Islet precursor cell (in vitro differentiated cells): ENCODE measurements around the gene IL23R.
"Not testable (repeated sequence)": the region's sequence is repeated elsewhere in the genome, so short reads cannot be mapped to it uniquely, and the experiment has no call there.

Source experiments
- DNase-seq: peaks from one replicate; pipeline ENCODE4 v3.0.0-alpha.2; 2018

The IL23R gene

DNA sequence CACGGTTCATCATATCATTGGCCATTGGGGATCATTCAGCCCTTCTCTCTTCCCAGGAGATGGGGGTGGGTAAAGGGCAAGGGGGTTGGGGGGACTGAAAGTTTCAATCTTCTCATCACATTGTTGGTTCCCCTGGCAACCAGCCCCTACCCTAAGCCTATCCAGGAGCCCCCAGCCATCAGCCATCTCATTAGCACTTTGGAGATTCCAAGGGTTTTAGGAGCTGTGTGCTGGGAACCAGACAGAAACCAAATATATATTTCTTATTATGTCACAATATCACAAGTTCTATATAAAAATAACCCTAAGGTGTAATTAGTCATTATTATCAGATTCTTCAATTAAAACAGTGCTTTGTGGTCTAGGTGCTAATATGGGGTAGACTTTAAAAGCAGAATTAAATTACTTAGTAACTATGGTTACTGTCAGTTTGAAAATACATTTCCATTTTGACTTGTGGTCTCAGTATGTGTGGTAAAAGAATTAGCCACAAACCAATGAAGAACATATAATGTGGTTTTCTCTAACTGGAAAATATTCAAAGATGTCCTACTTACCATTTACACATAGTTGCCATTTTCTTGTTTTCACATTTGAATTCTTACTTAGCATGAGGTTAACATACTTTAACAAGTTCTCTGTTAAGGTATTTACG is 28.1 kb downstream of the IL23R start:
- no peak for DNase-seq

DNA sequence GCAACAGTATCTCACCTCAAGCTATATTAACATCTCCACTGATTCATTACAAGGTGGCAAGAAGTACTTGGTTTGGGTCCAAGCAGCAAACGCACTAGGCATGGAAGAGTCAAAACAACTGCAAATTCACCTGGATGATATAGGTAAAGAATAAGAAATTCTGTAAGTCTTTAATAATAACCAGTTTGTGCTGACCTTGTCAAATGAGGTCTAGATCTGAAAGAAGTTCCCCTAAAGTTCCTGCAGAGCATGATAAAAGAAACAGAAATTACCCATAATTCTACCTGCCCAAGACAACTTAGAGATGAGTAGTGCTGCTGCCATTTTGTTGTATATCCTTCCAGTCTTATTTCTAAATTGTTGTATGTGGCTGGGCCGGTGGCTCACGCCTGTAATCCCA is 34.5 kb downstream of the IL23R start:
- DNase-seq: no peak

DNA sequence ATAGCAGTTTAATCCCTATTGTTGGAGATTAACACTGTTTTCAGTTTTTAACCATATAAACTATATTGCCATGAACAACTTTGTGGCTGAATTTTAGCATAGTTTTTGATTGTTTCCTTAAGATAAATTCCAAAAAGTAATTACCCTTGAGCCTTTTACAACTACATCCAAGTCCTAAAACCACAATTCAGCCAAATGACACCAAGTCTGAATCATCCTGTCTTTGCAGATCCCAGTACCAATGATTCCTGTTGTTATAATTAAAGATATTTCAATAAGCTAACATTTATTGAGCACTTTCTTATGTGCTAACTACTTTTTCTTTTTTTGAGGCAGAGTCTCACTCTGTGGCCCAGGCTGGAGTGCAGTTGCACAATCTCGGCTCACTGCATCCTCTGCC is 35.6 kb downstream of the IL23R start:
- DNase-seq: no peak

DNA sequence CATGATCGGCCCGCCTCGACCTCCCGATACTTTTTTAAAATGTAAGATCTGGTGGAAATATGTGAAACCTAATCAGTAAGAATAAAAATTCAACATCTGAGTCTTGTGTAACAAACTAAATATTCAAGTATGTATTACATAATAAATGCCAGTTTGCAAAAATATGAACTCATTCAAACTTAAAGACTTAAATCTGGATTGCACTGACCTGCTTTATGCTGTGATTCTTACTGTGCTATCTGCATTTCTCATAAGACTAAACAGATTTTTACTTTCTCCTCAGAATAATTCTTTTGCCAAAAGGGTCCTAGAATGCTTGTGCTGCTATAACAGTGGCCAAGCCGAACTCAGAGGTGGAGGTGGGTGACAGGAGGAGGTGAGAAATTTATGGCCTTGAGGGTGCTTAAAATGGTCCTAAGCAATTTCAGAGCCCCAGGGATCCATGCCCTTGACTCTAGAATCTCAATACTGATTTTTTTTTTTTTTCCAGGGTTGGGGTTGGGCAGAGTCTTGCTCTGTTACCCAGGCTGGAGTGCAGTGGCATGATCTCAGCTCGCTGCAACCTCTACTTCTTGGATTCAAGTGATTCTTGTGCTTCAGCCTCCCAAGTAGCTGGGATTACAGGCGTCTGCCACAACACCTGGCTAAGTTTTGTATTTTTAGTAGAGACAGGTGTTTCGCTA is 38.2 kb downstream of the IL23R start:
- no peak for DNase-seq

DNA sequence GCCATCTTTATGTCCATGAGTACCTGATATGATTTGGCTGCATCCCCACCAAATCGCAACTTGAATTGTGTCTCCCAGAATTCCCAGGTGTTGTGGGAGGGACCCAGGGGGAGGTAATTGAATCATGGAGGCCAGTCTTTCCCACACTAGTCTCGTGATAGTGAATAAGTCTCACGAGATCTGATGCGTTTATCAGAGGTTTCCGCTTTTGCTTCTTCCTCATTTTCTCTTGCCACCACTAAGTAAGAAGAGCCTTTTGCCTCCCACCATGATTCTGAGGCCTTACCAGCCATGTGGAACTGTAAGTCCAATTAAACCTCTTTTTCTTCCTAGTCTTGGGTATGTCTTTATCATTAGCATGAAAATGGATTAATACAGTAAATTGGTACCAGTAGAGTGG is 41.1 kb downstream of the IL23R start:
- DNase-seq: not testable (repeated sequence)

DNA sequence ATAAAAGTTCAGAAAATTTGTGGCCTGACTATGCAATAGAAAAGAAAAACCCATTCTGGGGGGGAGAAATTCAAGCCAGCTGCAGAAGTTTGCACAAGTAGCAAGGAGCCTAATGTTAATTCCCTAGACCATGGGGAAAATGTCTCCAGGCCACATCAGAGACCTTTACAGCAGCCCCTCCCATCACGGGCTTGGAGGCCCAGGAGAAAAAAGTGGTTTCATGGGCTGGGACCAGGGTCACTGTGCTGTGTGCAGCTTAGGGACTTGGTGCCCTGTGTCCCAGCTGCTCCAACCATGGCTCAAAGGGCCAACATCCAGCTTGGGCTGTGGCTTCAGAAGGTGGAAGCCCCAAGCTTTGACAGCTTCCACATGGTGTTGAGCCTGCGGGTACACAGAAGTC is 42.0 kb downstream of the IL23R start:
- DNase-seq: no peak

DNA sequence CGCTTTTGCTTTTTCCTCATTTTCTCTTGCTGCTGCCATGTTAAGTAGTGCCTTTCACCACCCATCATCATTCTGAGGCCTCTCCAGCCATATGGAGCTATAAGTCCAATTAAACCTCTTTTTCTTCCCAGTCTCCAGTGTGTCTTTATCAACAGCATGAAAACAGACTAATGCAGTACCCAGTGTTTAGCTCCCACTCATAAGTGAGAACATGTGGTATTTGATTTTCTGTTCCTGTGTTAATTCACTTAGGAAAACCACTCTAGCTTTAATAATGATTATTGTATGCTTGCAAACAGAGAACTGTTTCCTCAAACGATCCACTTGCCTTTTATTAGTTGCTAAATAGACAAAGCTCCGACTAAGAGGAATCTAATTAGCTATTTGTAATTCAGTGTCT is 43.3 kb downstream of the IL23R start:
- DNase-seq: no peak

DNA sequence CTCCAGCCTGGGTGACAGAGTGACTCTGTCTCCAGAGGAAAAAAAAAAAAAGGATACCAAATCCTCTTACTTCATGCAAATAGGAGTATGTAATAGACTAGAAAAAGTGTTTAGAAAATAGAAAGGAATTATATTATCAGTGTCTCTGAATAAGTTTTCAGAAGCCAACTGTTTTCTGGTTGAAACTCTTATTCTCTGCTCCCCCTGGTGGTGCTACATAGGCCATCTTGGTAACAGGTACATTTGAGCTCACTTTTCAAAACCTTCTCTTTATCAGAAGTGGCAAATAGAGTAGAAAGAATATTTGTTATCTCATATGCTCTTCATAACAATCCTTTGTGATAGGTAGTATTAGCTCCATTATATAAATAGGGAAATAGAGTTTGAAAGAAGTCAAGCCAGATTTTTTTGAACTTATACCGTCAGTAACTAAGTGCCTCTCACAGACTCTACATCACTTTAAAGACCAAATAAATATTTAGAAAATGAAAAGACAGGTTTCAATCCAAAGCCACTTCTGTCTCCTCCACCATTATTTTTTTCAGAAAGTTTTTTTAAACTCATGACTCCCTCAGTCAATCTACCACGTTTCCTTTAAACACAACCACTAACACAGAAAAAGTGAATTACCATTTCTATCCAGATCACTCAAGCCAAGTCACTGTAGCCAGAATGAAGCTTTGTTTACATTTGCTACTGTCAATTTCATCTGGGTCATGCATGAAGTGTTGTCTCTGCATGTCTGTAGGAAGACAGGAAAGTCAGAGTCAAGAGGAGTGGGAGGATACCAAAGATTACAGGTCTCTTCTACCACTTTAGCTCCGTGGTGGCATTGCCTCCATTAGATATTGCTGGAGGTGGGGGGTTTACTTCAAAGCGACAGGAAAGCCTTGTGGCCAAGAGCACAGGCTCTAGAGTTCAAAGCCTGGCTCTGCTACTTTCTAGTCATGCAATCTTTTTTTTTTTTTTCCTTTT is 45.6 kb downstream of the IL23R start:
- DNase-seq: no peak

DNA sequence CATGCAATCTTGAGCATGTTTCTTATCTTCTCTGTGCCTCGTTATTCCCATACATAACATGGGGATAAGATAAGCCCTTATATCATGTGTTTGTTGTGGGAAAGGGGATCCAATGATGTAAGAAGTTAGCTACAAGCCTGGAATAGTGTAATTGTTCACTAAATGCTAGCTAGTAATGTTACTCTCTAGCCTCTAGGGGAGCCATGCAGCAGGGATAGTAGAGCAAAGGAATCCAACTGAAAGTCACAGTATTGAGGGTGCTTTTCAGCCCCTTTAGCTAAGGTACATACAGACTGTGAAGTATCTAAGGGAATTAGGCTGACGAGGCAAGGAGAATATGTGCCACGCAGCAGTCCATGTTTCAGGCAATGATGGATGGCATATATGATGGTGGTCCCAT is 46.9 kb downstream of the IL23R start:
- DNase-seq: no peak

DNA sequence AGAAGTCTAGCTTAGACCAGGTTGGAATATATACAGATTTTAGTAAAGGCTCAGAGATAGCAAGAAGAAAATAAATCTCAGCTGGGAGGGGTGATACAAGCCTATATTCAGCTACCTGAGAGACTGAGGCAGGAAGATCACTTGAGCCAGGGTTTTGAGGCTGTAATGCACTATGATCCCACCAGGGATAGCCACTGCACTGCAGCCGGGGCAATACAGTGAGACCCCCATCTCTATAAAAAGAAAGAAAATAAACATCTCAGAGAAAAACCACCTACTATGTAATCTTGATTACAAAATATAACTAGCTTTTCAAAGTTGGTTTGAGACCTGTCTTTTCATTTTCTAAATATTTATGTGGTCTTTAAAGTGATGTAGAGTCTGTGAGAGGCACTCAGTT is 47.7 kb downstream of the IL23R start:
- no peak for DNase-seq

DNA sequence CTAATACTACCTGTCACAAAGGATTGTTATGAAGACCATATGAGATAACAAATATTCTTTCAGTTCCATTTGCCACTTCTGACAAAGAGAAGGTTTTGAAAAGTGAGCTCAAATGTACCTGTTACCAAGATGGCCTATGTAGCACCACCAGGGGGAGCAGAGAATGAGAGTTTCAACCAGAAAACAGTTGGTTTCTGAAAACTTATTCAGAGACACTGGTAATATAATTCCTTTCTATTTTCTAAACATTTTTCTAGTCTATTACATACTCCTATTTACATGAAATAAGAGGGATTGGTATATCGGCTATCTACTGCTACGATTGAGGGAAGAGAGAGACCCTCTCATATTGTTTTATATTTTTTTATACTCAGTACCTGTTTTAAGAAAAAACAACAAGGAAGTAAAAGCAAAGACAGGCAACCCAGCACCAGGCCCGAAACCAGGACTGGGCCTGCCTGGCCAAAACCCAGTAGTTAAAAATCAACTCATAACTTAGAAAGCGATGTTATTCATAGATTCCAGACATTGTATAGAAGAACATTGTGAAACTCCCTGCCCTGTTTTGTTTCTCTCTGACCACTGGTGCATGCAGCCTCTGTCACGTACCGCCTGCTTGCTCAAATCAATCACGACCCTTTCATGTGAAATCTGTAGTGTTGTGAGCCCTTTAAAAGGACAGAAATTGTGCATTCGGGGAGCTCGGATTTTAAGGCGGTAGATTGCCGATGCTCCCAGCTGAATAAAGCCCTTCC is 48.3 kb downstream of the IL23R start:
- no peak for DNase-seq

DNA sequence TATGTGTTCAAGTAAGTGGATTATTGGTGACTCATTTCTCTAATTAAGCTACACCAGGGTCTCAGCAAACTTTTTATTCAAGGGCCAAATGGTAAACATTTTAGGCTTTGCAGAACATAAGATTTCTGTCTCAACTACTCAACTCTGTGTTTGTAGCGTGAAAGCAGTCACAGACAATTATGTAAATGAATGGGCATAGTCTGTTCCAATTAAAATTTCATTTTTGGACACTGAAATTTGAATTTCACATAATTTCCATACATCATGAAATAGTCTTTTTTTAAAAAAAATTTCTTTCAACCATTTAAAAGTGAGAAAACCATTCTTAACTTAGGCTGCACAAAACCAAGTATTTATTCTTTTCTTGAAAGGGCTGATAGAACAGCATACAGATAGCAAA is 50.1 kb downstream of the IL23R start:
- DNase-seq: no peak

DNA sequence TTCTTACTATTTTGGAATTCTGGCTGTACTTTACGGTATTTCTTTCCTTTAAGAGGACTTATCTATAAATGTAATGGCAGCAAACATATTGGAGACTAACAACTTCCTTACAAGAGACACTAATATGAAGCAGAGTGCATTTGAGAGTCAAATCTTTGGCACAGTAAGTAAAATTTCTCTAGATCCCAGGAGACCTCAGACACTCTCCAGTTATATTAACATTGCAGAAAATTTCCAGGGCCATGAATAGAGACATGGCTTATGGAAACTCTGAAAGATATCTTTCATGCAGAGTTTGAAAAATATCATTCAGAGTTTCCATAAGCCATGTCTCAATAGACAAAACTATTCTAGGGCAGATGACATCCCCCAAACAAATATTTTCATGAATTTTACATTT is 51.2 kb downstream of the IL23R start:
- no peak for DNase-seq

DNA sequence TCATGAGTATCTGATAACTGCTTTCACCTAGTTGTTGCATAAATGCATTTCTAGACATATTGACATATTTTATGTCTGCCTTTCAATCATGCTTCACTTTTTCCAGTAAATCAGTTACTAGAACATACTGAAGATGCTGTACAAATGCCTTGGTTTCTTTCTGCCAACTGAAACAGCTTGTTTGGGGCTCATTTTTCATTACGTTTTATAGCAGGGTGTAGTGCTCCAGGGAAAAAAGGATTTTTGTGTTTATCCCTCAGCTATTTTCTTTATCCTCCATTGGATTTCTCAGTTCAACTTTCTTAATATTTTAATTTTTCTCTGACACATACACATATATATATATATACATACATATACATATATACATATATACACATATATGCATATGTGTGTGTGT is 51.7 kb downstream of the IL23R start:
- no peak for DNase-seq

DNA sequence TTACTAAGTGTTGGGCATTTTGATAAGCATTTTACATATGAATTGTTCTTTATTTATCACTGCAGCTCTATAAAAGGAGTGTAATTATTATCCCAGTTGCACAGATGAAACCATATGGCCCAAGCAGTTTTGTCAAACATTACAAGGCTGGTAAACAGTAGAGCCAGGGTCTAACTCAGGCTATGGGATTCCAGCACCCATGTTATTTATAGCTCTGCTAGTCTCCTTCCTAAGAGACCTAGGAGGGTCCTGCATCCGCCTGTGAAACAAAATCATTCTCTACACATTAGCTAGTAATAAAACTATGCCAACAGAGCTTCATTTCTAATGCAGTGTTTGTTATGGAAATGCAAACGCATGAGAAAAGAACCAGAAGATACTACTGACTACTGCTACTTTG is 58.6 kb downstream of the IL23R start:
- no peak for DNase-seq

DNA sequence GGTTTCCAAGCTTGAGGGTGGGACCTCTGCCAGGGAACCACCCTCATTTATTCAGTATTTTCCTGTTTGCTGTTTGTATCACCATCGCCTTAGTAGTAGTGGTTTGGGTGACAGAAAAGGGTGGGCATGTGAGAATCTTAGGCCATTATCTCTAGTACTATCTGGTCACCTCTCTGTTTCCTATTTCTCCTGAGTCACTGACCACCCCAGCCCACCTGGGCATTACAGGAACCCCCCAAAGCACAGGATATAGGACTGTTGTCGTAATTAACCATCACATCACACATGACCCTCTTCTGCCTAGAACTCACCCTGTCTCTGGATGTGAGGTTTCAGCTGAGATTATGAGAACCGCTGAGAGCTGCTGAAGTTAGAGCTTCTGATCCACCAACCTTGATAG is 60.4 kb downstream of the IL23R start:
- no peak for DNase-seq

DNA sequence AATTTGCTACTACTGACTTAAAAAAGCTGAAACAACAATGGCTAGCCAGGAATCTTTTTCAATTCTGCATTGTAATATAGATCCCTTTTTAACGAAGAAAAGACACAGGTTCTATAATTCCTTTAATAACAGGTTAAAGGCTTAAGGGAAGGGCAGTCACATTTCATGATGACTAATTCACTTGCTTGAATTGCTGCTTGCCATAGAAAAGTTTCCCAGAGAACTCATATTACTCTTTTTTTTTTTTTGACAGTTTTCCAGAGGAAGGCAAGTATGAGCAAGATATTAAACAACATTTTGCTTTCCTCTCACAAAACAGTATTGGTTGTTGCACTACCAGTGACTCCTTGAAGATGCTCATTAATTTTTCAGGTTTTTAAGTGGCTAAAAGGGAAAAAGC is 60.9 kb downstream of the IL23R start:
- no peak for DNase-seq

DNA sequence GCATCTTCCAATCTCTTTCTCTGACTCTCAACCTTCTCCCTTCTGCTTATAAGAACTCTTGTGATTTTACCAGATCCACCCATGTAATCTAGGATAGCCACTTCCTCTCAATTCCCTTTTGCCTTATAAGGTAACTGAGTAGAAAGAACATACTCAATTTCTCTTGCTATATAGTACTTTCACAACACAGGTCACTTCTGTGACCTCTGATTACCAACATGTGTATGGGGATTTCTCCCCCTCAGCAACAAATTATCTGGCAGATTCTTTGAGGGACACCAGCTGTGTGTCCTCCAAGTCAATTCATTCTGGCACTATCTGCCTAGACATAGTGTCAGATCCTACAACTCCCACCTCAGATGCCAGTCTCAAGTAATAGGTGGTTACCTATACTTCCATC is 62.5 kb downstream of the IL23R start:
- DNase-seq: no peak

DNA sequence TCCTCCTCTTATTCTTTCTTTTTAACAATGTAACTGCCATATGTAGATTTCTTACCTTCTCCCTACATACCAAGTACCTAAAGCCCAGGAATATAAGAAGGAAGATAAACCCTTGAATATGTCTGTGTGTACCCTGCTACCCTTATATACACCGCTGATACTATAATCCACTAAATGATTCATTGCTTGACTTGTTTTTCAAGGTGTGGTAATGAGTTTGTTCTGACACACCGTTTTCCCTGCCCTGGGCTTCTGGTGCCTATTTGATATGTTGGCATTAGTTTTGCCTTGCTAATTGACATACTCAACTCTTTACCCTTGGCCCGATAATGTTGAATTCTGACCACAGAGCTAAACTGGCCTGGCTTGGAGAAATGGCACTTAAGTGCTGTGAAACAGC is 64.3 kb downstream of the IL23R start:
- DNase-seq: no peak

DNA sequence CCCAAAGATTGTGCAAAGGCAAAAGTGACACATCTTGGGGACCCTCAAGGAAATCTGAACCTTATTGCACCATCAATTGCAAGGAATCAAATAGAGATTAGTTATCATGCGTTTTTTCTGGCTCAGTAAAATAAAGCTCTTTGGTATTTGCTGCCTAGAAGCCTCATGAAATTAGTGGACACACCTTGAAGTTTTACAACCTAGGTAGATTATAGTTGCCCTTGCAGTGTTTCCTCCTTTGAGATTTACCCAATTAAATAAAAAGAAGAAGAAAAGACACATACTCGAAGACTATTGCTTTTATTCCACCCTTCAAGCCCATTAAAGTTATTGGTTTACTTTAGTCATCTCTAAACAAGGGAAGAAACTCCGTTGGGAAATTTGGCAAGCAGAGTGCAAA is 70.0 kb downstream of the IL23R start:
- DNase-seq: no peak

DNA sequence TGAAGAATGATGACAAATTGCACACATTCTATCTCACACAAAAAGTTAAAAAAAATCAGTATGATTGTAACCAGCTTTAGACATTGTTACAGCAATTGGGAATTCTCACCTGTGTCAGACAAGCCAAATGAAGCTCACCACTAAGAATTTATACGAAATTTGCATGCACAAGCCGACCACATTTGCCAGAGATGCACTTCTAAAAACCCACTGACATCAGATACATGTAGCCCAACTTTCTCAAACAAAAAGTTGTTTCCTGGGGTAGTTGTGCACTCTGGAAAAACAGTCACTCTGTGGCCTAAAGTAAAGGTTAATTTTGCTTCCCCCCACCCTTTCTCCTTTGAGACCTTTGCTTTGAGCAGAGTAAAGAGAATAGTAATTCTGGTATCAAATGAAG is 73.5 kb downstream of the IL23R start:
- no peak for DNase-seq

DNA sequence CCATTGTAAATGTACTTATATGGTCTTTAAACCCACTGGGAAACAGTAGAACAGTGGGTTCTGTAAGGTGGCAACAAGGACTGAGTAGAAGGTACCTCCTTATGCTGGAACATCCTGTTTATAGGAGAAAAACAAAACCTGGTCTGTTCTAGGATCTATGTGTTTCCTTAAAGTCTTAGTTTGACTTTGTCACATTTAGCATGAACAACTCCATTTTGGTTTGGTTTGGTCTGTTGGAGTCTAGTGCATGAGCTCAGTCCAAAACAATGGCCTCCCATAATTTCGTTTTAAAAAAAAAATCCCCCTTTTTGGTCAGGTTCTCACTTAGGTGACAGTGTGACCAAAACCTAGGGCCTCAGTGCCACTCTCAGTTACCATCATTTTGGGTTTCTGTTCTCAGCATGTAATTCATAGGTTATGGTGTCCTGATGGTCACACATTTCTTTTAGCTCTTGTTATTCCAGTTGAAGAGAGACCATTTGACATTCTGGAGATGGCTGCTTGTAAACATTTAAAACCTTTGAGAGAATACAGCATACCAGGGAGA is 75.0 kb downstream of the IL23R start:
- DNase-seq: no peak

DNA sequence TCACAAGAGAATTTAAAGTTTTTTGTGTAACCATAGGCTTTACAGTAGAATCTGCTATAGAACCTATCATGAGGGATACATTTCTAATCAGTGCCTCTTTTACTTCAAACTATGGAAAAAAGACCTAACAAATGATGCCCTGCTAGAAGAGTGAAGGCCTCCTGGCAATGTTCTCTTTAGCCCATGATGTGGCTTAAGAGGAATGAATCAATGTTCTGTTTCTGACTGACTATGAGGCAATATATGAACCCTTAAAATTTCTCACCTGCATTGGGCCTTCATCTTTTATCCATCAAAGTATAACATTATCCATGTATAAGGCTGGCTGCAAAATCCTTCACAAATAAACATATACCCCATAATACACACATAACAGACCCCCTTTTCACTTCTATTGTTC is 75.8 kb downstream of the IL23R start:
- DNase-seq: no peak
